AG04449 (cell line): ENCODE measurements around the gene NME1.
A peak's percentile ranks its signal among the peaks of the same experiment; 100 is the strongest.
"Not testable (repeated sequence)": the region's sequence is repeated elsewhere in the genome, so short reads cannot be mapped to it uniquely, and the experiment has no call there.

ENCODE experiments used
- CTCF ChIA-PET: fragments of 350-600 bp; formaldehyde crosslinking; extraction: SDS; loops from one replicate; lab custom pipeline; 2021; ENCODE audit warnings: antibody characterized with exemption; lab: Yijun Ruan, JAX
- POLR2A ChIA-PET: fragments of 400-600, 350-600 bp; formaldehyde crosslinking; extraction: SDS; loops from one replicate; lab custom pipeline; 2020; ENCODE audit warnings: antibody characterized with exemption, inconsistent platforms; lab: Yijun Ruan, JAX
- DNase-seq: peaks from one replicate; pipeline ENCODE4 v3.0.0-alpha.2; 2010; ENCODE audit warnings: low read depth, low spot score
- H3K4me3 ChIP-seq: 2 replicates; pipeline ENCODE4 v1.5.1; 2011; ENCODE audit warnings: low read depth, mild to moderate bottlenecking, control low read depth, low read length
- CTCF ChIP-seq: IDR thresholded peaks from one replicate; pipeline ENCODE4 v1.5.1; 2011; ENCODE audit warnings: mild to moderate bottlenecking, moderate library complexity, low read length, control low read depth, inconsistent platforms; ENCODE audit not compliant: insufficient read depth; ENCODE audit errors: missing control alignments

The NME1 gene

GRCh38 chr17:51166198-51166986 is 13.0 kb downstream of the NME1 start, which contains the start of gene NME2:
Gene NME2, plus strand, starts transcription at chr17:51166411. Its CDS starts 420 bp downstream, at chr17:51166831.
- no peak for DNase-seq
- peak; percentile 23 for TF ChIP-seq CTCF
- peak within 1 kb of the TSS; percentile 82 for H3K4me3 ChIP-seq
- CTCF ChIA-PET: interaction anchor here (0.6 to 2.1 kb wide), 5 partner anchors 10 to 167 kb away, joined by 3 to 8 read pairs (median 5); no protein-coding TSS in a partner anchor
- POLR2A ChIA-PET: interaction anchor here (0.7 to 1.7 kb wide), 6 partner anchors 9 to 300 kb away, joined by 3 to 5 read pairs (median 4); partner anchors contain the start of genes NME1 and TOB1

- peak; percentile 89 for TF ChIP-seq CTCF
- peak overlapping the region; percentile 82 for H3K4me3 ChIP-seq
- ChIA-PET CTCF (interaction anchor here (0.7 to 1.3 kb wide), 5 partner anchors 9 to 167 kb away, joined by 3 to 8 read pairs (median 4); no protein-coding TSS in a partner anchor), POLR2A (interaction anchor here (0.5 to 1.7 kb wide), 3 partner anchors 13 to 301 kb away, joined by 3 to 4 read pairs (median 4); partner anchors contain the start of gene TOB1)
- DNase-seq: no peak
Observed at GRCh38 chr17:51166987-51167931, 13.9 kb downstream of the NME1 start.

- DNase-seq: no peak
- CTCF ChIA-PET: interaction anchor here (1.9 kb wide), 1 partner anchor 169 kb away, joined by 6 read pairs; no protein-coding TSS in a partner anchor
- H3K4me3 ChIP-seq: no peak overlapping the region
- POLR2A ChIA-PET: no interaction called here
- no peak for TF ChIP-seq CTCF
Observed at GRCh38 chr17:51169340-51169739, 16.0 kb downstream of the NME1 start.

GRCh38 chr17:51170736-51171135 is 17.4 kb downstream of the NME1 start:
- ChIA-PET POLR2A (no interaction called here), CTCF (interaction anchor here (0.6 to 1.9 kb wide), 2 partner anchors 19 to 170 kb away, joined by 3 to 6 read pairs; no protein-coding TSS in a partner anchor)
- no peak overlapping the region for H3K4me3 ChIP-seq
- no peak for DNase-seq
- TF ChIP-seq CTCF: no peak

- POLR2A ChIA-PET, DNase-seq, H3K4me3 ChIP-seq: not testable (repeated sequence)
- CTCF ChIA-PET: interaction anchor here (1.4 kb wide), 1 partner anchor 13 kb away, joined by 3 read pairs; no protein-coding TSS in a partner anchor
Observed at GRCh38 chr17:51172030-51172429, 18.7 kb downstream of the NME1 start.

- DNase-seq: no peak
- POLR2A ChIA-PET: no interaction called here
- CTCF ChIA-PET: no interaction called here
- no peak for TF ChIP-seq CTCF
- no peak overlapping the region for H3K4me3 ChIP-seq
Observed at GRCh38 chr17:51180486-51180885, 27.1 kb downstream of the NME1 start.
